Measurements from ENCODE around the gene PAXX. TPM values are rescaled to one million over a fixed set of nuclear protein-coding genes. Genes with fewer than 3 reads are reported as not detected.
A peak's percentile ranks its signal among the peaks of the same experiment; 100 is the strongest.

PAXX gene
- total RNA-seq, 1 donor from 2014 or later, result 84.9 TPM

DNA sequence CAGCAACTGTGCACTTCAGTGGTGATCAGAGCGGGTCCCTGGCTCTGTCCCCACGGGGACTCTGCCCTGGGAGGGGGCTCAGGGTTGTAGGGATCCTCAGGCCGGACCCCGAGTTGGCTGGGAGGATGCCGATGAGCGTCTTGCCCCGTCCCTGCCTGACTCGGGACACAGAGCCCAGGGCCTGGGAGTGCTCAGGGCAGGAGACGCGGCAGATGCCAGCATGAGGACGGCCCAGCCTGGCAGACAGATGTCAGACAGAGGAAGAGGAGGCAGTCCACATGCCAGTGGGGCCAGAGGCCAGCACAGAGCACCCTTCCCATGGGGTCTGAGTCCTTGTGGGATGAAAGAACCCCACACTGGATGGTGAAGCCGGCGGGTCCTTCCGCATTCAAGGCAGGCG, 28.9 kb upstream of the PAXX start:
- Mint-ChIP-seq H3K36me3 (ENCODE audit: low read depth) (no peaks in the 10 kb centered on the region), H3K4me3 (no peak overlapping the region), H3K4me1 (peaks cover 16% of the 10 kb centered on the region), H3K27me3 (ENCODE audit: low read depth) (no peaks in the 10 kb centered on the region), H3K9me3 (no peaks in the 10 kb centered on the region), H3K27ac (ENCODE audit: unreplicated experiment) (no peak overlapping the region)
- no peak for DNase-seq (ENCODE audit: low read depth, low spot score)
- TF ChIP-seq, protein P1, sequence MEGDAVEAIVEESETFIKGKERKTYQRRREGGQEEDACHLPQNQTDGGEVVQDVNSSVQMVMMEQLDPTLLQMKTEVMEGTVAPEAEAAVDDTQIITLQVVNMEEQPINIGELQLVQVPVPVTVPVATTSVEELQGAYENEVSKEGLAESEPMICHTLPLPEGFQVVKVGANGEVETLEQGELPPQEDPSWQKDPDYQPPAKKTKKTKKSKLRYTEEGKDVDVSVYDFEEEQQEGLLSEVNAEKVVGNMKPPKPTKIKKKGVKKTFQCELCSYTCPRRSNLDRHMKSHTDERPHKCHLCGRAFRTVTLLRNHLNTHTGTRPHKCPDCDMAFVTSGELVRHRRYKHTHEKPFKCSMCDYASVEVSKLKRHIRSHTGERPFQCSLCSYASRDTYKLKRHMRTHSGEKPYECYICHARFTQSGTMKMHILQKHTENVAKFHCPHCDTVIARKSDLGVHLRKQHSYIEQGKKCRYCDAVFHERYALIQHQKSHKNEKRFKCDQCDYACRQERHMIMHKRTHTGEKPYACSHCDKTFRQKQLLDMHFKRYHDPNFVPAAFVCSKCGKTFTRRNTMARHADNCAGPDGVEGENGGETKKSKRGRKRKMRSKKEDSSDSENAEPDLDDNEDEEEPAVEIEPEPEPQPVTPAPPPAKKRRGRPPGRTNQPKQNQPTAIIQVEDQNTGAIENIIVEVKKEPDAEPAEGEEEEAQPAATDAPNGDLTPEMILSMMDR (conservative IDR thresholded peaks at IDR 0.05), result no peak

DNA sequence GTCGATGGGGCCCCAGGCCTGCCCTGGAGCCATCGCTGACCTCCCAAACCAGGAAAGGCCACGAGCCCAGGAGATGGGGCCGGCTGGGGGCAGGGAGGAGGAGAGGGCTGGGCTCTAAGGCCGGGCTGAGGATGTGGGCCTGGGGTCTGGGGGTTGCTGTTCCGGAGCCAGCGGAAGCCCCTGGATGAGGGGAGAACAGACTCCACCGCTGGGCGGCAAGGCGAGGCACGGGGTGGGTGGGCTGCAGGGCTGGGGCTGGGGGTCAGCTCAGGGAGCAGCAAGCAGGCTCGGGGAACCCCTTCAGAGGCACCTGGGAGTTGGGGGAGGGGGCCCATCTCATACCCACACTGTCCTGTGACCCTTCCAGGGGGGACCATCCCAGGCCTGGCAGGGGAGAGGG, 28.5 kb upstream of the PAXX start:
- TF ChIP-seq, protein P1 (conservative IDR thresholded peaks at IDR 0.05), result no peak
- H3K27ac Mint-ChIP-seq (ENCODE audit: unreplicated experiment), result no peak overlapping the region
- no peak overlapping the region for H3K4me3 Mint-ChIP-seq
- no peak for DNase-seq (ENCODE audit: low read depth, low spot score)
- H3K4me1 Mint-ChIP-seq, result peaks cover 16% of the 10 kb centered on the region
- H3K9me3 Mint-ChIP-seq, result no peaks in the 10 kb centered on the region
- no peaks in the 10 kb centered on the region for H3K36me3 Mint-ChIP-seq (ENCODE audit: low read depth)
- H3K27me3 Mint-ChIP-seq (ENCODE audit: low read depth), result no peaks in the 10 kb centered on the region

DNA sequence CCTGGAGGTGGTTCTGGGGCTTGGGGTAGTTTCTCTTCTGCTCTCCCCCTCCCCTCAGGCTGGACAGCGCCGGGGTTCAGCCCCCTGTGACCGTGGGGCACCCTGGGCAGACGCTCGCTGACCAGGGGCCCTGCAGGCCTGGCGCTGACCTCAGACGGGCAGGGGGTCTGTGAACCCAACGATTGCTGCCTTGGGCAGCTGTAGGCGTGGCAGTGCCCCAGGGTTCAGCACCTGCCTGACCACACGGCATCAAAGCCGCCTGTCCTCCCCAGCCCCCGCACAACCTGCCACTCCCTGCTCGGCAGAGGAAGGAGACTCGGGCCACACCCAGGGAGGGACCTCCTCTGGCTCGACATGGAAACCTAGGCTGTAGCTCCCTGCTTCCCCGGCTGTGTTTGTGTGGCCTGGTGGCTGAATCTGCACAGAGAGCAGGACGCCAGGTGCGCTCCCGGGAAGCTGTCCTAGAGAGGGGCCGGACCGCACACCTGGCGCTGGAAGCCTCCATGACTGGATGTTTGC, 28.0 kb upstream of the PAXX start:
- no peaks in the 10 kb centered on the region for H3K36me3 Mint-ChIP-seq (ENCODE audit: low read depth)

DNA sequence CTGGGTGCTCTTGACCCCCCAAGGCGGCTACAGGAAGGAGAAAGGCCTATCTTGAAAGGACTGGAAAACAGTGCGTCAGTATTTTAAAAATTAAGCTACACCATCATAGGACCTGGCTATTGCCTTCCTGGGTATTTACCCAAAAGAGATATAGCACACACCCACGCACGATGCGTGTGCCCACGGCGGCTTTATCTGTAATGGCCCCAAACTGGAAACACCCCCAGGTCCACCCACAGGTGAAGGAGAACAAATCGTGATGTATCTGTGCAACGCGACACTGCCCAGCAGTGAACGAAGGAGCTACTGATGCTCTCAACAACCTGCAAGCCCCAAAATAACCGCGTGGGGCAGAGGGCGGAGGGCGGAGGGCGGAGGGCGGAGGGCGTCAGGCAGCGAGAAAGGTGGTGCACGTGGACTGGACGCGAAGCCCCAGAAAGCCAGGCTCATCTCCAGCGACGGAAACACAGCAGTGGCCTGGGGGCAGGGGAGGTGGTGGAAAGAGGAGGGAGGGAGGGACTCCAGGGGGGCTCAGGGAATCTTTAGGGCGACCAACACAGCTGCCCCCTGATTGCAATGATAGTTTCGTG, 27.3 kb upstream of the PAXX start:
- Mint-ChIP-seq H3K4me3 (no peak overlapping the region), H3K4me1 (peaks cover 16% of the 10 kb centered on the region), H3K27me3 (ENCODE audit: low read depth) (no peaks in the 10 kb centered on the region), H3K9me3 (no peaks in the 10 kb centered on the region), H3K27ac (ENCODE audit: unreplicated experiment) (no peak overlapping the region), H3K36me3 (ENCODE audit: low read depth) (no peaks in the 10 kb centered on the region)
- no peak for DNase-seq (ENCODE audit: low read depth, low spot score)
- TF ChIP-seq, protein P1 (conservative IDR thresholded peaks at IDR 0.05), result no peak

More for the DNA sequence above, 28.0 kb upstream of the PAXX start:
- no peaks in the 10 kb centered on the region for H3K9me3 Mint-ChIP-seq
- H3K4me1 Mint-ChIP-seq, result peaks cover 16% of the 10 kb centered on the region
- DNase-seq (ENCODE audit: low read depth, low spot score), result no peak
- no peak overlapping the region for H3K27ac Mint-ChIP-seq (ENCODE audit: unreplicated experiment)
- H3K27me3 Mint-ChIP-seq (ENCODE audit: low read depth), result no peaks in the 10 kb centered on the region
- no peak overlapping the region for H3K4me3 Mint-ChIP-seq
- TF ChIP-seq, protein P1 (conservative IDR thresholded peaks at IDR 0.05), result no peak

DNA sequence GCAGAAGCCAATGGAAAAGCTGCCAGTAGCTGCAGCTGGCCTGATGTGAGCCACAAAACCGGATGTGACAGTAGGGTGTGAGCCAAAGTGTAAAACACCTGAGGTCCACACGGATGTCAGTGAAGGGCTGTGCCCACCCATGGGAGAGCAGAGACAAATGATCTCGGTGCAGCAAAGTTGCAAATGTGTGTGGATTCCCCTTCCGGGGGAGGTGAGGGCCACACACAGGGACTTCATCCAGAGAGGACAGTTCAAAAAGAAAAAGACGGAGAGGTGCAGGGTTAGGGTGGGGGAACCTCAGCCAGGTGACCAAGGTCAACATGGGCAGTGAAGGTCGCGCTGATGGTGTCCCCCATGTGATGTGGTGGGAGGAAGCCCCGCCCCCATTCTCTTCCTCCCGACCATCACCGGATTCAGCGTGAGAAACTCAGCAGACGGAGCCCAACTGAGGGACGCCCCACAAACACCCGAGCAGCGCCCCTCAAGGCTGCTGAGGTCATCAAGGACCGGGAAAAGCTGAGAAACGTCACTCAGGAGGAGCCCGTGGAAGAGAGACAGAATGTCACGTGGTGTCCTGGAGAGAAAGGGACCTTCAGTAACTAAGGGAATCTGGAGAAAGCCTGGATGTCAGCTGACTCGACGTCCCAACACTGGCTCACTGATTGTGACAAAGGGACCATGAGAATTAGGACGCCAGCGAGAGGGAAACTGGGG, 26.3 kb upstream of the PAXX start:
- DNase-seq (ENCODE audit: low read depth, low spot score), result no peak
- Mint-ChIP-seq H3K27ac (ENCODE audit: unreplicated experiment) (peak overlapping the region; percentile 91), H3K4me3 (no peak overlapping the region), H3K27me3 (ENCODE audit: low read depth) (no peaks in the 10 kb centered on the region), H3K4me1 (peaks cover 16% of the 10 kb centered on the region), H3K36me3 (ENCODE audit: low read depth) (no peaks in the 10 kb centered on the region), H3K9me3 (no peaks in the 10 kb centered on the region)
- TF ChIP-seq, protein P1 (conservative IDR thresholded peaks at IDR 0.05), result no peak

Data from neural crest cell (in vitro differentiated cells).